Liver (tissue), 3 donors: ENCODE measurements around the gene CFAP251.

Source experiments
- SP1 ChIP-seq: IDR thresholded peaks from 2 replicates; pipeline ENCODE4 v1.6.1; 2018; ENCODE audit warnings: antibody characterized with exemption, mild to moderate bottlenecking
- TF ChIP-seq, protein P1 (sequence below): IDR thresholded peaks from 2 replicates; pipeline ENCODE4 v1.6.1; 2016; ENCODE audit warnings: antibody characterized with exemption
- TF ChIP-seq, protein P2 (sequence below): fragments of 150-350 bp; IDR thresholded peaks from 2 replicates; pipeline ENCODE4 v1.5.1; 2017; ENCODE audit warnings: improper control_type of control experiment, low read depth, low read length; ENCODE audit not compliant: missing input control
- TF ChIP-seq, protein P3 (sequence below): IDR thresholded peaks from 2 replicates; pipeline ENCODE4 v1.6.1; 2016; ENCODE audit warnings: antibody characterized with exemption
- donor health status: healthy.
- donor health status: healthy.

DNA sequence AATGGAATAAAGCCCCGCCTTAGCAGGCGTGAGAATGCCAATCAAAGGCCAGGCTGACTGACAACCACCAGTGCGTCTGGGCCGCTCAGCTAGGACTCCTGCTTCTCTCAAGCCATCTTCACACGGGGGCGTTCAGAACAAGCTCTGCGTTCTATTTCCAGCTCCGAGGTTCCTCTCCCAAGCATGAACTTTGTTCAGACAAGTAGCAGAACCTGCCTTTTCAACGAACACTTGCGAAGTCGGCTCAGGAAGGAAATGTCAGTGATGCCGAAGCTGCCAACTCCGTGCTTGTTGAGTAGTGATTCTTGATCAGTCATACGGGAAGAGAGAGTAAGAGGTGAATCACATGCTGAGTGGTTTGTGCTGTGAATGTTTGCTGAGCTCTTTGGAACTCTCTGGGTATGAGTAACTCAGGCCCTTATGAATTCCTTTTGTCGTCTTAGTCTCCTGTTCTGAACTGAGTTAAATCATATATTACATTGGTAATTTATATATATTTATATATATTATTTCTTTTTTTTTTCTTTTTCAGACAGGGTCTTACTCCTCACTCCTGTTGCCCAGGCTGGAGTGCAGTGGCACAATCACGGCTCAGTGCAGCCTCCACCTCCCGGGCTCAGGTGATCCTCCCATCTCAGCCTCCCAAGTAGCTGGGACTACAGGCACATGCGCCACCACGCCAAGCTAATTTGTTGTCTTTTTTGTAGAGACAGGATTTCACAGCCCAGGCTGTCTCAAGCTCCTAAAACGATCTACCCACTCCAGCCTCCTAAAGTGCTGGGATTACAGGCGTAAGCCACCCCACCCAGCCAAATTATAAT is 73.9 kb downstream of the CFAP251 start:
- no peak for TF ChIP-seq SP1
- TF ChIP-seq, protein P1, sequence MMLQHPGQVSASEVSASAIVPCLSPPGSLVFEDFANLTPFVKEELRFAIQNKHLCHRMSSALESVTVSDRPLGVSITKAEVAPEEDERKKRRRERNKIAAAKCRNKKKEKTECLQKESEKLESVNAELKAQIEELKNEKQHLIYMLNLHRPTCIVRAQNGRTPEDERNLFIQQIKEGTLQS: no peak
- TF ChIP-seq, protein P2, sequence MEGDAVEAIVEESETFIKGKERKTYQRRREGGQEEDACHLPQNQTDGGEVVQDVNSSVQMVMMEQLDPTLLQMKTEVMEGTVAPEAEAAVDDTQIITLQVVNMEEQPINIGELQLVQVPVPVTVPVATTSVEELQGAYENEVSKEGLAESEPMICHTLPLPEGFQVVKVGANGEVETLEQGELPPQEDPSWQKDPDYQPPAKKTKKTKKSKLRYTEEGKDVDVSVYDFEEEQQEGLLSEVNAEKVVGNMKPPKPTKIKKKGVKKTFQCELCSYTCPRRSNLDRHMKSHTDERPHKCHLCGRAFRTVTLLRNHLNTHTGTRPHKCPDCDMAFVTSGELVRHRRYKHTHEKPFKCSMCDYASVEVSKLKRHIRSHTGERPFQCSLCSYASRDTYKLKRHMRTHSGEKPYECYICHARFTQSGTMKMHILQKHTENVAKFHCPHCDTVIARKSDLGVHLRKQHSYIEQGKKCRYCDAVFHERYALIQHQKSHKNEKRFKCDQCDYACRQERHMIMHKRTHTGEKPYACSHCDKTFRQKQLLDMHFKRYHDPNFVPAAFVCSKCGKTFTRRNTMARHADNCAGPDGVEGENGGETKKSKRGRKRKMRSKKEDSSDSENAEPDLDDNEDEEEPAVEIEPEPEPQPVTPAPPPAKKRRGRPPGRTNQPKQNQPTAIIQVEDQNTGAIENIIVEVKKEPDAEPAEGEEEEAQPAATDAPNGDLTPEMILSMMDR: no peak
- TF ChIP-seq, protein P3, sequence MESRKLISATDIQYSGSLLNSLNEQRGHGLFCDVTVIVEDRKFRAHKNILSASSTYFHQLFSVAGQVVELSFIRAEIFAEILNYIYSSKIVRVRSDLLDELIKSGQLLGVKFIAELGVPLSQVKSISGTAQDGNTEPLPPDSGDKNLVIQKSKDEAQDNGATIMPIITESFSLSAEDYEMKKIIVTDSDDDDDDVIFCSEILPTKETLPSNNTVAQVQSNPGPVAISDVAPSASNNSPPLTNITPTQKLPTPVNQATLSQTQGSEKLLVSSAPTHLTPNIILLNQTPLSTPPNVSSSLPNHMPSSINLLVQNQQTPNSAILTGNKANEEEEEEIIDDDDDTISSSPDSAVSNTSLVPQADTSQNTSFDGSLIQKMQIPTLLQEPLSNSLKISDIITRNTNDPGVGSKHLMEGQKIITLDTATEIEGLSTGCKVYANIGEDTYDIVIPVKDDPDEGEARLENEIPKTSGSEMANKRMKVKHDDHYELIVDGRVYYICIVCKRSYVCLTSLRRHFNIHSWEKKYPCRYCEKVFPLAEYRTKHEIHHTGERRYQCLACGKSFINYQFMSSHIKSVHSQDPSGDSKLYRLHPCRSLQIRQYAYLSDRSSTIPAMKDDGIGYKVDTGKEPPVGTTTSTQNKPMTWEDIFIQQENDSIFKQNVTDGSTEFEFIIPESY: no peak
